CD14-positive monocyte (primary cell): Measurements from ENCODE around the gene FBXW10B. TPM values are rescaled to one million over a fixed set of nuclear protein-coding genes. Genes with fewer than 3 reads are reported as not detected.
"Not testable (repeated sequence)": the region's sequence is repeated elsewhere in the genome, so short reads cannot be mapped to it uniquely, and the experiment has no call there.

Source experiments
- DNase-seq, 3 donors: peaks; one replicate each; pipeline ENCODE4 v3.0.0-alpha.2; 2011 to 2022
- H2AFZ ChIP-seq: 2 replicates; pipeline ENCODE4 v1.6.0; 2012; ENCODE audit warnings: mild to moderate bottlenecking, low read depth, low read length, inconsistent platforms; ENCODE audit not compliant: insufficient read depth, poor library complexity, severe bottlenecking
- H3K27ac ChIP-seq, 2 donors: 1 replicate in 1 of 2; 2 replicates in 1 of 2; pipeline ENCODE4 v1.5.1; 2012 to 2013; ENCODE audit warnings: low read length in 2 of 2, control low read depth in 1 of 2, inconsistent platforms in 1 of 2, low read depth in 1 of 2, mild to moderate bottlenecking in 1 of 2
- H3K27me3 ChIP-seq, 2 donors: one replicate each; pipeline versions ENCODE4 v1.6.0 to v1.6.1; 2011 to 2013; ENCODE audit warnings: low read length in 2 of 2; ENCODE audit not compliant: control insufficient read depth in 2 of 2, insufficient read depth in 2 of 2
- H3K36me3 ChIP-seq, 2 donors: replicated peaks in 1 of 2; 1 replicate in 1 of 2; 2 replicates in 1 of 2; pipeline versions ENCODE4 v1.5.1 to v1.6.1; 2012 to 2013; ENCODE audit warnings: low read length in 2 of 2, control low read depth in 1 of 2, inconsistent platforms in 1 of 2, mild to moderate bottlenecking in 1 of 2; ENCODE audit not compliant: insufficient read depth in 2 of 2, control insufficient read depth in 1 of 2
- H3K4me1 ChIP-seq, 2 donors: 1 replicate in 1 of 2; 2 replicates in 1 of 2; pipeline versions ENCODE4 v1.5.1 to v1.6.1; 2012 to 2013; ENCODE audit warnings: low read length in 2 of 2, control low read depth in 1 of 2, inconsistent platforms in 1 of 2, mild to moderate bottlenecking in 1 of 2, moderate library complexity in 1 of 2; ENCODE audit not compliant: insufficient read depth in 2 of 2, control insufficient read depth in 1 of 2
- H3K4me2 ChIP-seq: replicated peaks from 2 replicates; pipeline ENCODE3; 2012; ENCODE audit warnings: low read length, moderate library complexity, mild to moderate bottlenecking; ENCODE audit not compliant: poor library complexity, severe bottlenecking; ENCODE audit errors: extremely low read depth
- H3K4me3 ChIP-seq, 3 experiments: fragments of 200-600 bp in 1 of 3; sonication (generic) in 1 of 3; replicated peaks in 1 of 3; 1 replicate in 2 of 3; 2 replicates in 1 of 3; pipeline ENCODE4 v1.5.1; 2011 to 2013; ENCODE audit warnings: low read length in 3 of 3, mild to moderate bottlenecking in 3 of 3, control low read depth in 2 of 3, low read depth in 2 of 3, inconsistent platforms in 1 of 3, moderate library complexity in 1 of 3
- H3K79me2 ChIP-seq: 2 replicates; pipeline ENCODE4 v1.6.0; 2012; ENCODE audit warnings: mild to moderate bottlenecking, control low read depth, inconsistent platforms, low read length, moderate library complexity; ENCODE audit not compliant: insufficient read depth
- H3K9ac ChIP-seq: 2 replicates; pipeline ENCODE4 v1.6.0; 2017; ENCODE audit warnings: low read length, mild to moderate bottlenecking; ENCODE audit not compliant: insufficient read depth, poor library complexity, severe bottlenecking
- H3K9me3 ChIP-seq, 2 donors: replicated peaks in 1 of 2; 1 replicate in 1 of 2; 2 replicates in 1 of 2; pipeline versions ENCODE4 v1.5.1 to v1.6.1; 2012 to 2013; ENCODE audit warnings: low read length in 2 of 2, control low read depth in 1 of 2; ENCODE audit not compliant: control insufficient read depth in 1 of 2, insufficient read depth in 1 of 2
- H4K20me1 ChIP-seq: 2 replicates; pipeline ENCODE4 v1.6.0; 2012; ENCODE audit warnings: mild to moderate bottlenecking, low read length, control low read depth, moderate library complexity; ENCODE audit not compliant: insufficient read depth
- H3K27ac Mint-ChIP-seq, 7 donors: one replicate each; pipeline ENCODE4 v1.8.0; 2020; ENCODE audit warnings: mild to moderate bottlenecking in 7 of 7, mixed read lengths in 7 of 7, moderate library complexity in 6 of 7, inconsistent platforms in 2 of 7
- H3K27me3 Mint-ChIP-seq, 3 donors: one replicate each; pipeline ENCODE4 v1.8.0; 2021 to 2022; ENCODE audit warnings: low read depth in 3 of 3, mild to moderate bottlenecking in 3 of 3, mixed read lengths in 3 of 3, moderate library complexity in 3 of 3, inconsistent platforms in 1 of 3
- H3K36me3 Mint-ChIP-seq, 2 donors: one replicate each; pipeline ENCODE4 v1.8.0; 2020; ENCODE audit warnings: mixed read lengths in 2 of 2, inconsistent platforms in 1 of 2, mild to moderate bottlenecking in 1 of 2
- H3K4me1 Mint-ChIP-seq: one replicate; pipeline ENCODE4 v1.8.0; 2020; ENCODE audit warnings: mild to moderate bottlenecking, mixed read lengths
- H3K4me3 Mint-ChIP-seq, 2 donors: one replicate each; pipeline ENCODE4 v1.8.0; 2020; ENCODE audit warnings: mild to moderate bottlenecking in 2 of 2, mixed read lengths in 2 of 2, moderate library complexity in 1 of 2
- H3K9me3 Mint-ChIP-seq, 7 donors: one replicate each; pipeline ENCODE4 v1.8.0; 2020 to 2022; ENCODE audit warnings: mixed read lengths in 7 of 7, mild to moderate bottlenecking in 6 of 7, moderate library complexity in 6 of 7, inconsistent platforms in 2 of 7
- WGBS: methylation state at CpG from one replicate; pipeline ENCODE4 v1.1.5; 2013; ENCODE audit warnings: missing lambda C conversion rate; ENCODE audit not compliant: insufficient coverage; 5-methylcytosine and 5-hydroxymethylcytosine counted together
- intact Hi-C, 2 donors: fragments of 100-400 bp; cut with micrococcal nuclease; formaldehyde crosslinking; loops; one replicate each; pipeline versions ENCODE4 v1.15.0 to v1.15.1; 2023
- polyA plus RNA-seq, 3 donors: library from polyadenylated mRNA; depleted of rRNA in 1 of 3; unstranded in 2 of 3; stranded (reverse) in 1 of 3; fragments of 300-500 nt in 2 of 3; fragments of >200 nt in 1 of 3; fragmentation: Illumina TruSeq in 2 of 3; gene quantifications; 1 replicate in 2 of 3; 2 replicates in 1 of 3; pipeline ENCODE4 v1.2.3, GENCODE V29; 2012 to 2021

The FBXW10B gene
- polyA plus RNA-seq, 3 donors, result 0.09 TPM; not detected in 2

- H3K9me3 Mint-ChIP-seq, intact Hi-C loops, H3K36me3 Mint-ChIP-seq, DNase-seq, H3K4me1 Mint-ChIP-seq, H3K27me3 Mint-ChIP-seq, H3K27ac Mint-ChIP-seq, H3K27ac ChIP-seq, H2AFZ ChIP-seq, H3K4me1 ChIP-seq, H3K9ac ChIP-seq, H3K4me3 ChIP-seq, H3K36me3 ChIP-seq, H3K4me2 ChIP-seq, H3K9me3 ChIP-seq, H3K27me3 ChIP-seq, H4K20me1 ChIP-seq, H3K4me3 Mint-ChIP-seq, H3K79me2 ChIP-seq: not testable (repeated sequence)
- 100% methylated on average over 2 of the region's 3 CpGs for WGBS
Observed at GRCh38 chr17:15623661-15624209, 4.2 kb upstream of the FBXW10B start.

DNA sequence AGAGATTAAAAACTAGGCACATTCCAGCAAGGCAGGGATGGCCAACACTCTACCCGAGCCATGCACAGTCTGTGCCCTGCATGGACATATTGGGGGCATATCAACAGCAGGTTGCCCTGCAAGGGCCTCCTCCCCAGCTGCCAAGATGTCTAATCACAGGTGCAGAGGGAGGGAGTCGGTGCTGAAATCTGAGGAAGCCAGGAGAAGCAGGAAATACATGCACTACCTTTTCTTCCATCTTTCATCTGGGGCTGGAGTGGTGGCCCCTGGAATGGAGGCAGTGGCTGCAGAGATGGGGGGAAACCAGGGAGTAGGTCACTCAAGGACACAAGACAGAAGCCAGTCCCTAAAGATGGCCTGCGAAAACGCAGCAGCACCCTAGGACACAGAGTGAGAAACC lies 3.8 kb upstream of the FBXW10B start:
- H3K79me2 ChIP-seq, H3K27me3 Mint-ChIP-seq, H3K9me3 ChIP-seq, H4K20me1 ChIP-seq, H3K4me3 ChIP-seq, H3K9ac ChIP-seq, H3K4me1 Mint-ChIP-seq, H3K4me1 ChIP-seq, H3K4me3 Mint-ChIP-seq, H3K9me3 Mint-ChIP-seq, H3K27ac Mint-ChIP-seq, H3K36me3 ChIP-seq, H3K36me3 Mint-ChIP-seq, H3K4me2 ChIP-seq, H3K27ac ChIP-seq, DNase-seq, intact Hi-C loops, H2AFZ ChIP-seq, H3K27me3 ChIP-seq: not testable (repeated sequence)
- WGBS, result no CpG with 5 or more reads among the region's 4 CpGs

DNA sequence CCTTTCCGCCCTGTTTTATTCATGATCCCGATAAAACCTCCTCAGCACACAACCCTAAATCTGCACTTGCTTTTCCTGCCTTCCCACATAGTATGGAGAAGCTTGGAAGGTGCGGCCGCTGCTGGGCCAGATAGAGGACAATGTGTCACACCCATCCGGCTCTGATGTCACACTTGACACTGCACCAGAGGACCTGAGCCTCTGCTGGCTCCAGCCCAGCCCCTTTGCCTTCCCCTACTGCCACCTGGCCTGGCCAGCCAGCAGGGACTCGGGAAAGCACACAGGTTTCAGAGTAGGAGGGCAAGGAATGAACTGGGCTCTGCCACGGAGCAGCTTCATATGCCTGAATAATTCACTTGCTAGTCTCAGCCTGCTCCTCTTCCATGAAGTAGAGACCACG lies 2.6 kb upstream of the FBXW10B start:
- H4K20me1 ChIP-seq, H3K9ac ChIP-seq, H3K36me3 ChIP-seq, intact Hi-C loops, H3K4me3 ChIP-seq, H3K27me3 ChIP-seq, H3K27ac Mint-ChIP-seq, DNase-seq, H3K79me2 ChIP-seq, H3K27ac ChIP-seq, H3K4me1 Mint-ChIP-seq, H3K4me1 ChIP-seq, H3K27me3 Mint-ChIP-seq, H3K4me3 Mint-ChIP-seq, H3K4me2 ChIP-seq, H3K36me3 Mint-ChIP-seq, H2AFZ ChIP-seq, H3K9me3 ChIP-seq, H3K9me3 Mint-ChIP-seq: not testable (repeated sequence)
- no CpG with 5 or more reads among the region's 8 CpGs for WGBS

DNA sequence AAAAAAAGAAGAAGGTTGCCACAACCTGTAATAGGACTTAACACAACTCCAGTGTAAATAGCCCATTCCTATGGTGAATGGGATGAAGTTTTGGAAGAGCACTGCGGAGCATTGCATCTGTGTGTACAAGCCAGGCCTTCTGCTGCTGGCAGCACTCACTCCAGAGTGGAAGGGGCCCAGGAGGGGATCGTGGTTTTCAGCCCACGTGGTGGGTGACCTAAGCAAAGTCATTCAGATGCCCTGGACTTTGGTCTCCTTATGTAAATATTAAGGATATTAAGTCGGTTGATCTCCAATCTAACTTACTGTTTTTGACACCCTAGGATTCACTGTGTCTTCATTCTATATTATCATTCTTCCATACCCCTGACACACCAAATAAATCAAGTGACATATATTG lies 2.7 kb downstream of the FBXW10B start:
- H3K9ac ChIP-seq, H4K20me1 ChIP-seq, H3K27ac Mint-ChIP-seq, H3K4me1 Mint-ChIP-seq, H3K9me3 ChIP-seq, DNase-seq, H3K4me1 ChIP-seq, intact Hi-C loops, H3K27me3 ChIP-seq, H3K27me3 Mint-ChIP-seq, H3K4me3 Mint-ChIP-seq, H2AFZ ChIP-seq, H3K36me3 Mint-ChIP-seq, H3K27ac ChIP-seq, H3K4me2 ChIP-seq, H3K36me3 ChIP-seq, H3K79me2 ChIP-seq, H3K9me3 Mint-ChIP-seq, H3K4me3 ChIP-seq: not testable (repeated sequence)
- WGBS, result no CpG with 5 or more reads among the region's 4 CpGs
